GM18526 (cell line): Measurements from ENCODE around the gene NKX2-3.

ENCODE experiments used
- POLR2A ChIP-seq: IDR thresholded peaks from 3 replicates; pipeline ENCODE4 v1.6.1; 2011; ENCODE audit not compliant: insufficient read length; ENCODE audit errors: extremely low read depth

Gene NKX2-3

DNA sequence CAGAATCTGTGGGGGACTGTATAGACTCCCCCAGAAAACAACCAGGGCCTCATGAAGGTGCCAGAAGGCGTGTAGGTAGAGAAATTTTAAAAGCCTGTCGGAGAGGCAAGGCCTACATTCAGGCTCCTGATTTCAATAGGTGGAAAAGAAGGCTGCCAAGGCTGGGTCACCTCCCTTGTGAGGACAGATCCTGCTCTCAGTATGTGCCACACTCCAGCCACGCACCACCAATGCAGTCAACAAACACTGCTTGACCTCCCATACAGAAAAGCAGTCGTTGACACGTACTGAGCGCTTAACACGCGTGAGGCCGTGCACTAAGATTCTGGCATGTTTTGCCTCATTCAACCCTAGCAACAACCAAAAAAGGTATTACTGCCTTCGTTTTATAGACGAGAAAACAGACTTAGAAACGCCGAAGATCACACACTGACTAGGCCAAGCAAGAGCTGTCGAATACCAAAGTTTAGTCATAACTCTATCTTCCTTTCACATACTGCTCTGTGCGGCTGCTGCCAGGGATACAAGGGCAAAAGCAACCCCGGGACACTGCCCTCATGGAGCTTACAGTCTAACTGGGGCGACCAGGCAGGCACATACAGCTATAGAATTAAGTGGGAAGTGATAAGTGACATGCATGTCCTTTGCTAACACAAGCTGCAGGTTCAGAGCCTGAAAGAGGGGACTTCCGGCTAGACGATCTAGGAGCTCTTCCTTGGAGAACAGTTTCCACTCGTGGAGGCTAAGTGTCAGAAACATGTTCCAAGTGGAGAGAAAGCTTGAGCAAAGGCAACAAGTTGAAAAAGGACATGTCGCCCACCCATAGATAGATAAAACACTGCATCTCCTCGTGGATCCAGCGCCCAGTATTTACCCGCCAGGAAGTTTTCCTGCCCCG, 797 bp upstream of the NKX2-3 start:
- no peak for TF ChIP-seq POLR2A

DNA sequence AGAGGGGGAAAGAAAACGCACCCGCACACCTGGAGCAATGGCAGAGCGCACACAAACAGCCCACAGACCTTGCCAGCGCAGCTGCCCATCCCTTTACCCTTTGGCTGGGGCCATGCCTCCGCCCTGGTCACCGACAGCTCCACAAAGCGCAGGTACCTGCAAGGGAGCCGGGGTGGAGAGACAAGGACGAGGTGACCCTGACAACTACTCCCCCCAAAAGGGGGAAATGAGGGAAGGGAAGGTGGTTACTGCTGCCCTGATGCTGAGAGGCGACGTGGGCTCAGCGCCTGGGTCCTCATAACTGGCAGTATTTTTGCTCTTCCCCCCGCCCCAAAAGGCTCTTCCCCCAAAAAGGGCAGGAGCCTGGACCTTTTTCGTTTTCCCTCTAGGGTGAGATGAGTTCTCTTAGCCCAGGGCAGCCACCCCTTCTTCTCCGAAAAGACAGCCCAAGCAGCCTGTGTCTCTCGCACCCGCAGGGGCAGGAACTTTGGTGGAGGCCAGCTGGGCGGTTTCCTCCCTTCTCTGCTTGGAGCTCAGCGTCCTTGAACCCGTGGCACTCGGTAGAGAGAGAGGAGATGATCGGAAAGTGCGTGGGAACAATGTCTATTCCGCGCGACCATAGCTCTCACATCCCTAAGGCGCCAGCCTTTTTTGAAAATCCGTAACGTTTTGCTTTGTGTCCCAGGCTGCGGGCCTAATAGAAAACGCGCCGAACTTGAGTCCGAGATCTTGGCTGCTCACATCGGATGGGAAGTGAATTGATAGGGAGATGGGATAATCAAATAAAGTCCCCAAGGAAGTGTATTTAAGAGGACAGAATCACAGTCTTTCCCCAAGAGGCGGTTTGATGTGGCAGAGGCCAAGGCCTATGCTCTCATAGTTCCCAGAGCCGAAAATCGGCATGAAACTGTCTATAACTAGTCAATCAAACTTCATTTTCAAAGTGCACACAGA, 1.0 kb downstream of the NKX2-3 start:
- TF ChIP-seq POLR2A = no peak

DNA sequence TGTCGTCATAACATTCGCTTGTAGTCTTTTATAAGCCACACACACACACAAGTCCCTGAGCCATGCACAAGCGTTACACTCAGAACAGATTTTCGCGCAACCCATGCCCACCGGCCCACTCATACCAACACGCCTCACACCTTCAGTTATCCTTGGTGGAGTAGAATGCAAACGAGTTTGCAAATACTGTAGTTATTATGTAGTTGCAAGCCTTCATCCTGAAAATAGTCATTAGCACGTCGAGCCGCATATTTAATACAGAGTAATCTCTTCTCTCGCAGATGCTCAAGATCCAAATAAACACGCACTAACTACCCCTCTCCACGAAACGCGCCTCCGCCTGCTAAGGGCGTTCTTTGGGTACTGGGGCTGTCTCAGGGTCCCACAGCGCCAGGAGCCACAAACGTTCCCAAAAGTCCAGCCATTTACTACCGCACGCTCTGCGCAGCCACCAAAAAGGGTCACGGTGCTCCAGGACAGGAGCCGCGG, 1.8 kb downstream of the NKX2-3 start:
- no peak for TF ChIP-seq POLR2A

DNA sequence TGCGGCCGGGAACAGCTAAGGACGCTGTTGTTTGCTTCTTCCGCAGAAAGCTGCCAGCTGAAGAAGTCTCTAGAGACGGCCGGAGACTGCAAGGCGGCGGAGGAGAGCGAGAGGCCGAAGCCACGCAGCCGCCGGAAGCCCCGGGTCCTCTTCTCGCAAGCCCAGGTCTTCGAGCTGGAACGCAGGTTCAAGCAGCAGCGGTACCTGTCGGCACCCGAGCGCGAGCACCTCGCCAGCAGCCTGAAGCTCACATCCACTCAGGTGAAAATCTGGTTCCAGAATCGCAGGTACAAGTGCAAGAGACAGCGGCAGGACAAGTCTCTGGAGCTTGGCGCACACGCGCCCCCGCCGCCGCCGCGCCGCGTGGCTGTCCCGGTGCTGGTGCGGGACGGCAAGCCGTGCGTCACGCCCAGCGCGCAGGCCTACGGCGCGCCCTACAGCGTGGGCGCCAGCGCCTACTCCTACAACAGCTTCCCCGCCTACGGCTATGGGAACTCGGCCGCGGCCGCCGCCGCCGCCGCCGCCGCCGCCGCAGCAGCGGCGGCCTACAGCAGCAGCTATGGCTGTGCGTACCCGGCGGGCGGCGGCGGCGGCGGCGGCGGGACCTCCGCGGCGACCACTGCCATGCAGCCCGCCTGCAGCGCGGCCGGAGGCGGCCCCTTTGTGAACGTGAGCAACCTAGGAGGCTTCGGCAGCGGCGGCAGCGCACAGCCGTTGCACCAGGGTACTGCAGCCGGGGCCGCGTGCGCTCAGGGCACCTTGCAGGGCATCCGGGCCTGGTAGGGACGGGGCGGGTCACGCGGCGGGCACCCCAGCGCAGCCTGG, 2.4 kb downstream of the NKX2-3 start:
- no peak for TF ChIP-seq POLR2A

DNA sequence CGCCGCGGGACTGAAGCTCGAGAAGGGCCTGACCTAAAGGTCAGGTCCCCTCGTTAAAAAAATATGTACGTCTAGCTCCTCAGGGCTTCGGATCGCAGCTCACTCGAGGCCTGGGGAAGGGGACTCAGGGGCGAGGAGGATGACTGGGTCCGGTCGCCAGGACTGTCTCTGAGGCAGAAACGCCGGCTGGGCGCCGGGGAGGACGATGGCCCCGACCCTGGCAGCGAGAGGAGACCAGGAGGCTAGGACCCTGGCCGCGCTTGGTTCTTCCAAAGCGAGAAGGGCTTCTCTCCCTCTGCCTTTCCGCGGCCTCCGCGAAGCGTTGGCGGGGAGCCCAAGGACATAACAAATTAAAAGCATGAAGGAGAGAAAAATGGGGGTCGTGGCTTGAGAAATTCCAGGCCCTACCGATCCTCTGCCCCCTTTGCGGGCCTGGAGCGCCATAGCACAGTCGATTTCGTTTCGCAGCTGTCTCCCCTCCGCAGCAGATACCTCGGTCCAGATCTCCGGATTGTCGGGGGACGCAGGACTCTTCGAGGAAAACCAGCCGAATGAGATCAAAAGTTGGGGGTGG, 3.1 kb downstream of the NKX2-3 start:
- no peak for TF ChIP-seq POLR2A

DNA sequence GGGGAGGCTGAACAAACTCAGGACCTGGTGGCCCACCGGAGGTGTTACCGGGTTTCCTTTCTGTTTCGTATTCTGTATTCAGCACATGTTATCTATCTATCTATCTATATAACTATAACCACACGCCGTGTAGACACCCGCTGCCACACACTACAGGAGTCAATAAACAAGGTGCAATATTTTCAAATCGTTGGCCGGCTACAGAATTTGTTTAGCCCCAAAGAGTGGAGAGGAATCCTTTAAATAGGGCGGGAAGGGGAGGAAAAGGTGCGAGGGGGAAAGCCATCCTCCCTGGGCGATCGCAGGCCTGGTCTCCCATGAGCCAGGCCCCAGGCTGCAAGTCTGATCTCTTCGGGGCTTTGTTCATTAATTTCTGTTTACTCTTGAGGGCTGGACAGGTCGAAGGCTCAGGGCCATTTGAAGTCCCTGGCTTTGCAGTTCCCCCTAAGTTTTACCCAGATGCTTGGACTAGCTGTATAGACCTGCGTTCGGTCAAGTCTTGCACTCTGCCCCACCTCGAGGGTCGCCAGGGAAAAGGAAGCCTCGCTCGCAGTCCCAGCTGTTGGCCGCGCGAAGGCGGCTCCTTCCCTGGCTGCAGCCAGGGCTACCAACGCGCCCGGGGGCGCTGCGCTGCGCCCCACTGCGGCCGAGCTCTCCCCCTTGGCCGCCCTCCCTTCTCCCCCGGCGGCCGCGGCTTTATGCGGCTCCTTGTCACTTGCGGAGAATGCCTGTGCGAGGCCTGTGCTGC, 3.8 kb downstream of the NKX2-3 start:
- no peak for TF ChIP-seq POLR2A

DNA sequence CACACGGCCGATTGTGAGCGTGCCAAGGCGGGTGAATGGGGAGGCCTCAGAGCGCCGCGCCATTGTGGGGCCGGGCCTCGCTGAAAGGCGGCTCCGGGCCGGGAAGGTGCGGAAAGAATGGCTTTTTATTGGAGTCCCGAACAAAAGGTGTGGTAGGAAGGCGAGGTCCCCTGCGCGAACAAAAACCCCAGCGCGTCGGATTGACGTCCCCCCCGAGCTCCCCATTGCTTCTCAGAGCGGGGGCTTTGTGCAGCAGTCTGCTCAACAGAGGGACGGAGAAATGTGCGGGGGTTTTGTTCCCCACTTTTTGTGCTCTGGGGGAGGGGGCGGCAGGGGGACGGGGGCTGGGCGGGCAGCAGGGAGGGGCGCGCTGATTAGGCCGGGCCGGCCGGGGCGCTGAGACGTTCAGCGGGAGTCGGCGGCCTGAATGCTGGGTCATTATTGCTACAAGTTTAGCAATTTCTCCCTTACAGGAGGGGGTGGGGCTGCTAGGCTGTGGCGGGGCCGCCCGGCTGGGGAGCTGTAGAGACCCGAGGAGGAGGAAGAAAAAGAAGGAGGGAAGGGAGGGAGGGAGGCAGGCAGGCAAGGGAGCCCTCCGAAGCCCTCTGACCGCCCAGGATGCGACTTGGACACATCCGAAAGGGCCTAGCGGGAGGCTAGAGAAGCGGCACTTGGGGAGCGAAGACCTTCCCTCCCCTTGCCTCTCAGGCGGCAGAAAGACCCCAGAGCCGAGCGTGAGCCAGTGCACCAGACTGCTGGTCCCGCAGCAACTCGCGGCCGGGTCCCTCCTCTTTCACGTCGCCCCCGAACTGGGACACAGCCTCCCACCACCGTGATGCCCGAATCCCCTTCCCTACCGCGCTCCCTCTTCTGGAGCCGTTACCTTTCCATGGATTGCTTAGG, 4.6 kb downstream of the NKX2-3 start:
- no peak for TF ChIP-seq POLR2A

DNA sequence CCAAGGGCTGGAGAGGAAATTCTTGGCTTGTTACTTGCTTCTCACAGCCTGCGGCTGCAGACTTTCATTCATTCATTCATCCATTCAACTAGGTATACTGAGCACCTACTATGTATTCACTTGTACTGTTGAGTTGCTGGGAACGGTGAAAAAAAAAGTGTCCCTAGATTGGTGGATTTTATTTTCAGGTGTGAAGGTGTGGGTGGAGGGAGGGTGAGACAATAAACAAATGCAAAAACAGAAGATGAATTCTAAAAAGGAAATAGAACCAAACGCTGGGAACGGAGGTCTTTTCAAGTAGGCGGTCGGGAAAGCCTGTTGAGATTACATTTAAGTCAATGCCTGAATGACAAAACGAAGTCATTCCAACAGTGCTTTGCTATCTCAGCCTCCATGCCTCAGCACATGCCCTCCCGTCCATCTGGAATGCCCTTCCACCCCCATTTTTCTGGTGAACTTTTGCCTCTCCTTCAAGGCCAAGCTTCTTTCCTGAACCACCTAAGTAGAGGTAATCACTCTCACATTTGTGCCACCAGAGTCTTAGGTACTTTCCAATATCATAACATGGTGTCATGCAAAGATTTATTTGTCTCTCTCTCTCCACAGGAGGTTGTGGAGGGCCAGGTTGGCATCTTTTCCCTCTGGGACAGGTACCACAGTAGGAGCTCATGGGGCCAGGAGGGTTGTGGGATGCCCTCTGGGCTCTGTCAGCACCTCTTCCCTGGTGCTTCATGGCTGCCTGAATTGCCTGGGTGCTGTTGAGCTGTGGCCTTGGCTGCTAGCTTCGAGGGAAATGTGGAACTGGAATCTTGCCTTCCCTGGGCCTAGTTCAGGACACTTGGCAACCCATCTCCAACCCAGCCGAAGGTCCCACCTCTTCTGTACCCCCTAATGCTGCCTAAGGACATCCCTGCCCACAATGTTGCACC, 5.5 kb downstream of the NKX2-3 start:
- TF ChIP-seq POLR2A = no peak

DNA sequence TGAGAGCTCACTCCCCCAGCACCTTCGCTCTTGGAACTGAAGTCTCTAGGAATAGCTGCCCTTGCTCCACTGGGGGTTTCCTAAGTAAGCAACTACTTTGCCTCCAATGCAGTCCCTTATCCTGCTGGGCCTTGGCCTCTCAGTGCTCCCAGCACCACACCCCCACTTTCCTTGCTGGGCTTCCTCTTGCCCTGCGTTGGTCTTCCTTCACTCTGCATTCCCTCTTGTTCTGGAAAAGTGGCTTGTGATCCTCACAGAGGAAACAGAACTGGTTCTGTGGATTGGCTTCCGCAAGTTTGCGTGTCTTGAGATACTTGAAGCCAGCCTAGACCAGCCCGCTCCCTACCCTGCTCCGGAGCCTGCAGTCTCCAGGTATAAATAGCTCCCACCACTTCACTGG, 6.4 kb downstream of the NKX2-3 start:
- no peak for TF ChIP-seq POLR2A

DNA sequence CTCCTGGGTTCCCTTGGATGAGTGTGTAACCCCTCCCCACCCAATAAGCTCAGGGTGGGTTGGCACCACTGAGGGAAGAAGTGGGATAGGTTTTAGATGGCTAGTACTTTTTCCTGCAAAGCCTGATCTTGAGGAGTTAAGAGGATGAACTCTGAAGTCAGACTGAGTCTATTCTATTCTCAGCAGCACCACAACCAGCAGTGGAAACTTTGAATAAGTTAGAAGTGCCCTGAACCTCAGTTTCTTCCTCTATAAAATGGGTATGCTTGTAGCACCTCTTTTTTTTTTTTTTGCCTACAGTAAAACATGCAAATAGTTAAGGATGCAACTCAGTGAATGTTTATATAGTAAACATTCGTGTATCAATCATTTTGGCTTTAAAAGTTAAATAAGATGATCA, 7.1 kb downstream of the NKX2-3 start:
- TF ChIP-seq POLR2A = no peak

DNA sequence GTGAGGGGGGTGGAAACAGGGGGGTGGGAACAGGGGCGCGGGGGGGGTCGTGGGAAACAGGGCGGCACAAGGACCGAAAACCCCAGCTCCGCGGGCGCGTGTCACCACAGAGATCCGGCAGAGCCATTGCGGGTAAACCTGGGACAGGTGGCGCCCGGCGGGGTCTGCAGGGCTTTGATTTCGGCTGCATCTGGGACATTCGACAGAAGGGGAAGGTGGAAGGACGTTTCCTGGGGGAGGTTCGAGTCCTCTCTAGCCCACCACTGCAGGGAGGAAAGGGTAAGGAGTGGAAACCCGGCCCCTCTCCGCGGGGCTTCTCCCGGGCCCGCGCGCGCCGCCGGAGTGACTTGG, 7.5 kb downstream of the NKX2-3 start:
- no peak for TF ChIP-seq POLR2A
